Thoracic aorta (tissue), 2 donors: ENCODE data around the gene SCN3B. TPM values are rescaled to one million over a fixed set of nuclear protein-coding genes. Genes with fewer than 3 reads are reported as not detected.

ENCODE experiments used
- ATAC-seq: fragments of 150-250 bp; one replicate; pipeline ENCODE4 v1.8.0; 2017; ENCODE audit warnings: low read depth; ENCODE audit not compliant: insufficient number of reproducible peaks, low FRiP score
- DNase-seq: peaks from one replicate; pipeline ENCODE4 v3.0.0-alpha.2; 2020; ENCODE audit warnings: low spot score
- H3K27ac ChIP-seq, 2 donors: fragments of 200-600 bp; sonication (generic); 1 replicate in 1 of 2; 2 replicates in 1 of 2; pipeline ENCODE4 v1.5.1; 2016; ENCODE audit warnings: mild to moderate bottlenecking in 2 of 2, moderate library complexity in 2 of 2
- H3K27me3 ChIP-seq: fragments of 200-600 bp; sonication (generic); replicated peaks from 2 replicates; pipeline ENCODE4 v1.6.0; 2016; ENCODE audit warnings: mild to moderate bottlenecking; ENCODE audit not compliant: insufficient read depth
- H3K36me3 ChIP-seq: fragments of 200-600 bp; sonication (generic); one replicate; pipeline ENCODE4 v1.5.1; 2016
- H3K4me1 ChIP-seq, 2 donors: fragments of 200-600 bp; sonication (generic); 1 replicate in 1 of 2; 2 replicates in 1 of 2; pipeline versions ENCODE4 v1.5.1 to v1.6.0; 2016; ENCODE audit warnings: low read depth in 2 of 2, mild to moderate bottlenecking in 1 of 2; ENCODE audit not compliant: control insufficient read depth in 1 of 2
- H3K4me3 ChIP-seq: fragments of 200-600 bp; sonication (generic); 2 replicates; pipeline ENCODE4 v1.5.1; 2016; ENCODE audit warnings: mild to moderate bottlenecking
- H3K9me3 ChIP-seq: fragments of 200-600 bp; sonication (generic); 2 replicates; pipeline ENCODE4 v1.5.1; 2016
- CTCF ChIP-seq: fragments of 200-600 bp; sonication (generic); IDR thresholded peaks from one replicate; pipeline ENCODE4 v1.5.1; 2019; ENCODE audit warnings: antibody characterized with exemption
- total RNA-seq, 2 donors: library from RNA; depleted of rRNA; stranded (reverse); fragments of >200 nt; gene quantifications; one replicate each; pipeline versions ENCODE4 v1.1.0 to v1.2.3, GENCODE V29; 2016

The SCN3B gene
- total RNA-seq, 2 donors from 2014 or later, result 0.35 TPM; not detected in 1

- DNase-seq (no peak), ATAC-seq (no peak)
- no peaks in the 10 kb centered on the region for H3K9me3 ChIP-seq
- no peak overlapping the region for H3K4me3 ChIP-seq
- H3K27me3 ChIP-seq, result no peaks in the 10 kb centered on the region
- H3K36me3 ChIP-seq, result no peaks in the 10 kb centered on the region
- no peaks in the 10 kb centered on the region for H3K4me1 ChIP-seq
- no peak for TF ChIP-seq CTCF
- no peak overlapping the region for H3K27ac ChIP-seq
Observed at GRCh38 chr11:123616505-123617198, 37.8 kb downstream of the SCN3B start.

GRCh38 chr11:123611698-123612097 is 42.7 kb downstream of the SCN3B start:
- no peaks in the 10 kb centered on the region for H3K27me3 ChIP-seq
- TF ChIP-seq CTCF, result no peak
- H3K4me1 ChIP-seq, result no peaks in the 10 kb centered on the region
- DNase-seq, result no peak
- no peak overlapping the region for H3K4me3 ChIP-seq
- H3K27ac ChIP-seq, result no peak overlapping the region
- no peaks in the 10 kb centered on the region for H3K36me3 ChIP-seq
- H3K9me3 ChIP-seq, result no peaks in the 10 kb centered on the region
- no peak for ATAC-seq

GRCh38 chr11:123608945-123609344 is 45.5 kb downstream of the SCN3B start:
- Histone ChIP-seq H3K27ac (no peak overlapping the region), H3K27me3 (no peaks in the 10 kb centered on the region), H3K36me3 (no peaks in the 10 kb centered on the region), H3K4me1 (no peaks in the 10 kb centered on the region), H3K9me3 (no peaks in the 10 kb centered on the region), H3K4me3 (no peak overlapping the region)
- DNase-seq, result no peak
- ATAC-seq, result no peak
- no peak for TF ChIP-seq CTCF

- Histone ChIP-seq H3K9me3 (no peaks in the 10 kb centered on the region), H3K4me1 (no peaks in the 10 kb centered on the region), H3K27me3 (no peaks in the 10 kb centered on the region), H3K27ac (no peak overlapping the region), H3K4me3 (no peak overlapping the region), H3K36me3 (no peaks in the 10 kb centered on the region)
- DNase-seq (no peak), ATAC-seq (no peak)
- no peak for TF ChIP-seq CTCF
Observed at GRCh38 chr11:123608371-123608770, 46.1 kb downstream of the SCN3B start.

- H3K27me3 ChIP-seq, result no peaks in the 10 kb centered on the region
- DNase-seq (no peak), ATAC-seq (no peak)
- no peaks in the 10 kb centered on the region for H3K9me3 ChIP-seq
- no peak overlapping the region for H3K27ac ChIP-seq
- no peak overlapping the region for H3K4me3 ChIP-seq
- H3K36me3 ChIP-seq, result no peaks in the 10 kb centered on the region
- no peaks in the 10 kb centered on the region for H3K4me1 ChIP-seq
- TF ChIP-seq CTCF, result no peak
Observed at GRCh38 chr11:123607781-123608180, 46.6 kb downstream of the SCN3B start.
